Osteoblast (primary cell): Measurements from ENCODE around the gene C10orf71. TPM values are rescaled to one million over a fixed set of nuclear protein-coding genes. Genes with fewer than 3 reads are reported as not detected.

Experiments
- DNase-seq: peaks from one replicate; pipeline ENCODE4 v3.0.0; 2011; ENCODE audit warnings: low spot score, mixed read lengths; ENCODE audit not compliant: insufficient read length; ENCODE audit errors: missing footprints
- H2AFZ ChIP-seq: 2 replicates; pipeline ENCODE4 v1.6.0; 2011; ENCODE audit warnings: mild to moderate bottlenecking, low read length
- H3K27ac ChIP-seq: 2 replicates; pipeline ENCODE4 v1.5.1; 2011; ENCODE audit warnings: mild to moderate bottlenecking, low read depth, low read length, moderate library complexity
- H3K27me3 ChIP-seq: 2 replicates; pipeline ENCODE4 v1.6.0; 2012; ENCODE audit warnings: mild to moderate bottlenecking, control low read depth, inconsistent platforms, low read length, moderate library complexity; ENCODE audit not compliant: insufficient read depth
- H3K36me3 ChIP-seq: 2 replicates; pipeline ENCODE4 v1.5.1; 2011; ENCODE audit warnings: mild to moderate bottlenecking, low read length, control low read depth, moderate library complexity; ENCODE audit not compliant: insufficient read depth
- H3K4me1 ChIP-seq: 2 replicates; pipeline ENCODE4 v1.5.1; 2011; ENCODE audit warnings: mild to moderate bottlenecking, low read length, control low read depth, moderate library complexity; ENCODE audit not compliant: insufficient read depth
- H3K4me2 ChIP-seq: 2 replicates; pipeline ENCODE4 v1.6.0; 2011; ENCODE audit warnings: mild to moderate bottlenecking, low read length; ENCODE audit not compliant: insufficient read depth
- H3K4me3 ChIP-seq: fragments of 200-600 bp; sonication (generic); 3 replicates; pipeline ENCODE4 v1.5.1; 2012; ENCODE audit warnings: mild to moderate bottlenecking, low read length, inconsistent platforms; ENCODE audit not compliant: insufficient read depth
- H3K79me2 ChIP-seq: 2 replicates; pipeline ENCODE4 v1.6.0; 2012; ENCODE audit warnings: mild to moderate bottlenecking, low read length, control low read depth, inconsistent platforms; ENCODE audit not compliant: insufficient read depth
- H3K9me3 ChIP-seq: 2 replicates; pipeline ENCODE4 v1.5.1; 2011; ENCODE audit warnings: low read depth, low read length, control low read depth
- H4K20me1 ChIP-seq: 2 replicates; pipeline ENCODE4 v1.6.0; 2012; ENCODE audit warnings: mild to moderate bottlenecking, low read length, control low read depth; ENCODE audit not compliant: insufficient read depth
- total RNA-seq: library from RNA; depleted of rRNA; stranded (reverse); fragments of >200 nt; gene quantifications from 2 replicates; pipeline ENCODE4 v1.2.3, GENCODE V29; 2012
- TF ChIP-seq, protein P1 (sequence below): IDR thresholded peaks from 2 replicates; pipeline ENCODE4 v1.5.1; 2011; ENCODE audit warnings: mild to moderate bottlenecking, low read depth, low read length, moderate library complexity; ENCODE audit errors: extremely low read depth

Gene C10orf71
- total RNA-seq, 1 donor = not detected

- no peaks in the 10 kb centered on the region for H3K36me3 ChIP-seq
- TF ChIP-seq, protein P1, sequence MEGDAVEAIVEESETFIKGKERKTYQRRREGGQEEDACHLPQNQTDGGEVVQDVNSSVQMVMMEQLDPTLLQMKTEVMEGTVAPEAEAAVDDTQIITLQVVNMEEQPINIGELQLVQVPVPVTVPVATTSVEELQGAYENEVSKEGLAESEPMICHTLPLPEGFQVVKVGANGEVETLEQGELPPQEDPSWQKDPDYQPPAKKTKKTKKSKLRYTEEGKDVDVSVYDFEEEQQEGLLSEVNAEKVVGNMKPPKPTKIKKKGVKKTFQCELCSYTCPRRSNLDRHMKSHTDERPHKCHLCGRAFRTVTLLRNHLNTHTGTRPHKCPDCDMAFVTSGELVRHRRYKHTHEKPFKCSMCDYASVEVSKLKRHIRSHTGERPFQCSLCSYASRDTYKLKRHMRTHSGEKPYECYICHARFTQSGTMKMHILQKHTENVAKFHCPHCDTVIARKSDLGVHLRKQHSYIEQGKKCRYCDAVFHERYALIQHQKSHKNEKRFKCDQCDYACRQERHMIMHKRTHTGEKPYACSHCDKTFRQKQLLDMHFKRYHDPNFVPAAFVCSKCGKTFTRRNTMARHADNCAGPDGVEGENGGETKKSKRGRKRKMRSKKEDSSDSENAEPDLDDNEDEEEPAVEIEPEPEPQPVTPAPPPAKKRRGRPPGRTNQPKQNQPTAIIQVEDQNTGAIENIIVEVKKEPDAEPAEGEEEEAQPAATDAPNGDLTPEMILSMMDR = no peak
These were observed 36.5 kb downstream of the C10orf71 start for GRCh38 chr10:49335364-49335972.

GRCh38 chr10:49338604-49339003 lies 39.6 kb downstream of the C10orf71 start:
- no peak for DNase-seq
- Histone ChIP-seq H3K36me3 (no peaks in the 10 kb centered on the region), H3K79me2 (no peaks in the 10 kb centered on the region), H4K20me1 (no peaks in the 10 kb centered on the region), H3K27ac (no peak overlapping the region), H3K9me3 (no peaks in the 10 kb centered on the region), H3K27me3 (peaks cover 12% of the 10 kb centered on the region), H3K4me1 (no peaks in the 10 kb centered on the region), H2AFZ (no peak overlapping the region), H3K4me3 (no peak overlapping the region), H3K4me2 (no peak overlapping the region)
- TF ChIP-seq, protein P1 = no peak

More at GRCh38 chr10:49335364-49335972, 36.5 kb downstream of the C10orf71 start:
- no peaks in the 10 kb centered on the region for H3K9me3 ChIP-seq
- no peak overlapping the region for H3K4me3 ChIP-seq
- no peak overlapping the region for H2AFZ ChIP-seq
- H3K27me3 ChIP-seq = peaks cover 7% of the 10 kb centered on the region
- DNase-seq = no peak
- H4K20me1 ChIP-seq = no peaks in the 10 kb centered on the region
- no peaks in the 10 kb centered on the region for H3K4me1 ChIP-seq
- H3K79me2 ChIP-seq = no peaks in the 10 kb centered on the region
- H3K27ac ChIP-seq = no peak overlapping the region
- no peak overlapping the region for H3K4me2 ChIP-seq

DNA sequence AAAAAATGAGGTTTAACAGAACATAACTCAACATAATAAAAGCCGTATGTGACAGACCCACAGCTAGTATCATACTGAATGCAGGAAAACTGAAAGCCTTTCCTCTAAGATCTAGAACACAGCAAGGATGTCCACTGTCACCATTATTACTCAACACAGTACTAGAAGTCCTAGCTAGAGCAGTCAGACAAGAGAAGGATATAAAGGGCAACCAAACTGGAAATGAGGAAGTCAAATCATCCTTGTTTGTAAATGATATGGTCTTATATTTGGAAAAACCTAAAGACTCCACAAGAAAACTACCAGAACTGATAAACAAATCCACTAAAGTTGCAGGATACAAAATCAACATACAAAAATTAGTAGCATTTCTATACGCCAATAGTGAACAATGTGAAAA lies 45.9 kb downstream of the C10orf71 start:
- H3K4me1 ChIP-seq = no peaks in the 10 kb centered on the region
- H3K27ac ChIP-seq = no peak overlapping the region
- no peak overlapping the region for H3K4me3 ChIP-seq
- H3K9me3 ChIP-seq = no peaks in the 10 kb centered on the region
- no peaks in the 10 kb centered on the region for H4K20me1 ChIP-seq
- no peaks in the 10 kb centered on the region for H3K79me2 ChIP-seq
- no peak overlapping the region for H2AFZ ChIP-seq
- peaks cover 6% of the 10 kb centered on the region for H3K27me3 ChIP-seq
- TF ChIP-seq, protein P1 = no peak
- H3K4me2 ChIP-seq = no peak overlapping the region
- no peak for DNase-seq
- H3K36me3 ChIP-seq = no peaks in the 10 kb centered on the region

- no peak overlapping the region for H2AFZ ChIP-seq
- no peaks in the 10 kb centered on the region for H4K20me1 ChIP-seq
- no peaks in the 10 kb centered on the region for H3K36me3 ChIP-seq
- H3K4me1 ChIP-seq = no peaks in the 10 kb centered on the region
- H3K4me3 ChIP-seq = no peak overlapping the region
- TF ChIP-seq, protein P1 = no peak
- no peaks in the 10 kb centered on the region for H3K79me2 ChIP-seq
- peaks cover 3% of the 10 kb centered on the region for H3K9me3 ChIP-seq
- DNase-seq = no peak
- no peak overlapping the region for H3K4me2 ChIP-seq
- no peak overlapping the region for H3K27ac ChIP-seq
- H3K27me3 ChIP-seq = peaks cover 6% of the 10 kb centered on the region
These were observed 48.4 kb downstream of the C10orf71 start for GRCh38 chr10:49347342-49347741.
